Neural crest cell (in vitro differentiated cells): Measurements from ENCODE around the gene SNX32. TPM values are rescaled to one million over a fixed set of nuclear protein-coding genes. Genes with fewer than 3 reads are reported as not detected.

Experiments
- DNase-seq: peaks from one replicate; pipeline ENCODE4 v3.0.0; 2021; ENCODE audit warnings: low read depth, mixed read lengths, low spot score
- H3K27ac Mint-ChIP-seq: one replicate; pipeline ENCODE4 v1.8.0; 2021; ENCODE audit warnings: mild to moderate bottlenecking, mixed read lengths; ENCODE audit not compliant: unreplicated experiment
- H3K27me3 Mint-ChIP-seq: 2 replicates; pipeline ENCODE4 v1.8.0; 2021; ENCODE audit warnings: low read depth, mild to moderate bottlenecking, mixed read lengths
- H3K36me3 Mint-ChIP-seq: 2 replicates; pipeline ENCODE4 v1.8.0; 2021; ENCODE audit warnings: low read depth, mild to moderate bottlenecking, mixed read lengths
- H3K4me1 Mint-ChIP-seq: 2 replicates; pipeline ENCODE4 v1.8.0; 2021; ENCODE audit warnings: mixed read lengths
- H3K4me3 Mint-ChIP-seq: one replicate; pipeline ENCODE4 v1.8.0; 2021; ENCODE audit warnings: mild to moderate bottlenecking, mixed read lengths
- H3K9me3 Mint-ChIP-seq: 2 replicates; pipeline ENCODE4 v1.8.0; 2021; ENCODE audit warnings: mixed read lengths
- CTCF ChIP-seq: fragments of 200-600 bp; sonication (generic); conservative IDR thresholded peaks from 2 replicates; pipeline ENCODE4 v1.5.0; 2021; ENCODE audit warnings: antibody characterized with exemption, mild to moderate bottlenecking
- long read RNA-seq: library from polyadenylated mRNA; unstranded; transcript quantifications from one replicate; pipeline ENCODE4 v2.0.0, GENCODE V29; 2020
- total RNA-seq: library from RNA; stranded (reverse); gene quantifications from 2 replicates; pipeline ENCODE4 v1.2.1, GENCODE V29; 2021

Gene SNX32
- 1.9 and 2.4 TPM in 2 replicates for total RNA-seq
- long read RNA-seq, result 0 reads

- peak; percentile 96 for DNase-seq
- Mint-ChIP-seq H3K36me3 (no peaks in the 10 kb centered on the region), H3K27me3 (peaks cover 33% of the 10 kb centered on the region), H3K4me1 (peaks cover 14% of the 10 kb centered on the region), H3K9me3 (no peaks in the 10 kb centered on the region), H3K27ac (peak within 1 kb of the TSS; percentile 69), H3K4me3 (no peak within 1 kb of the TSS)
- TF ChIP-seq CTCF, result no peak
Observed at GRCh38 chr11:65833297-65834030, at the start of gene SNX32. SNX32 (plus strand) TSS chr11:65833963; CDS start chr11:65834066, 103 bp downstream.

DNA sequence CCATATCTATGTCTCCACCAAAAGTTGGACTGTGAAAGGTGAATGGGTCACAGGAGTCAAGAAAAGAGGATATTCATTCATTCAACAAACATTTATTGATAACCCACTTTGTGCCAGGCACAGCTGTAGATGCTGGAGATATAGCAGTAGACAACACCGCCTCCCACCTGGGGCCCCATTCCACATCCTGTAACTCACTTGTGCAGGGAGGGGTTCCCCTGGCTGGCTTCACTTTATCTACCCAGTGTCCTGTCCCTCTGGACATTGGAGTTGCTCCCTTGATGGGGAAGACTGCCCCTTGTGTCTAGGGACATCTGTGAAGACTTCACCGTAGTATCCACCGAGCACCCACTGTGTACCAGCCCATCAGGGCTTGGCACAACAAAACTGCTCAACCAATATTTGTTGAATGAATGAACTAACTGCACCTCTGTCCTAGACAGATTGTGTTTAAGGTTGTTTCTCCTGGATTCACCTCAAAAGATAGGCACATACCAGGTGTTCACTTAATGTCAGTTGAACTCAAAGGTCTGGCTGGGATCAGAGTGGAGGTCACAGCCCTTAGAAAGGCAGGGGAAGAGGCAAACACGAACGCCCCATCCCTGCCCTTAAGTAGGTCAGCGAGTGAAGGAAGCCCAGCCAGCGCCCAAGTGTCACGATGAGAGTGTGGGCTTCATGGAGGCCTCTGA is 48.3 kb upstream of the SNX32 start:
- Mint-ChIP-seq H3K4me3 (peak overlapping the region; percentile 36), H3K27me3 (peaks cover 76% of the 10 kb centered on the region), H3K9me3 (no peaks in the 10 kb centered on the region), H3K27ac (no peak overlapping the region), H3K36me3 (peaks cover 3% of the 10 kb centered on the region), H3K4me1 (peaks cover 12% of the 10 kb centered on the region)
- DNase-seq, result no peak
- TF ChIP-seq CTCF, result no peak

DNA sequence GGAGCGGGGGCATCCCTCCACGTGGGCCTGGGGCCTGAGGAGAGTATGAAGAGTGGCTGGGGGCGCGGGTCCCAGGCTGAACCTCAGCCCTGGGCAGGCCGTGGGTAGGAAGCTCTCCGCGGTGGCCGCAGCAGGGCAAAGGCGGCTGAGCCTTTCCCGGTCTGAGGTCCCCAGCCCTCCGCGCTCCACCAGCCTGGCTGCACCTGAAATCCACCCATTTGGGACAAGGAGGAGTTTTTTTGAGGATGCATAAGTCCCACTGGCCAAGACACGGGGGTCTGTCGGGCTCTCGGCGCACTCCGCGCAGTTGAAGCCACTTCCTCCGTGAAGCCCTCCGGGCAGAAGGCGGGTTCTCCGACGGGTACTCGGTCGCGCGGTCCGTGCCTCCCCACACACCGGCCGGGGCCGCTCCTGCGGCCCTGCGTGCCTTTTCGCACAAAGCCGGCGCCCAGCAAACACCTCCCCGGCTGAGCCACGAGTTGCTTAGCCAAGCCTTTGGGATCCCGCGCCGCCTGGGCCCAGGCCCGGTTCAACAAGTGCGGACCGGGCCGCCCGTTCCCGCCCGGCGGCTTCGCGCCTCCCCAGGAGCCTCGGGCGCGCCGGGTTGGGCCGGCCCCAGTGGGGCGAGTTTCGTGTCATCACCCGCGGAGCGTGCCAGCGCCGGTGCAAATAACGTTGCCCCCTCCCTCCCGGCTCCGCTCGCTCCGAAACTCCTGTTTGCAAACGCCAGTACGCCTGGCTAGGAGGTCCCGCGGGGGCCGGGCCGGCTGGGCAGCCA is 47.6 kb upstream of the SNX32 start:
- DNase-seq, result no peak
- H3K36me3 Mint-ChIP-seq, result peaks cover 3% of the 10 kb centered on the region
- H3K4me3 Mint-ChIP-seq, result peak overlapping the region; percentile 36
- no peak for TF ChIP-seq CTCF
- peaks cover 83% of the 10 kb centered on the region for H3K27me3 Mint-ChIP-seq
- no peak overlapping the region for H3K27ac Mint-ChIP-seq
- H3K4me1 Mint-ChIP-seq, result peaks cover 12% of the 10 kb centered on the region
- H3K9me3 Mint-ChIP-seq, result no peaks in the 10 kb centered on the region

GRCh38 chr11:65786786-65787636 is 46.8 kb upstream of the SNX32 start, which contains the start of gene OVOL1:
OVOL1 (plus strand) TSS chr11:65787063; CDS start chr11:65787374, 311 bp downstream.
- H3K4me1 Mint-ChIP-seq, result peaks cover 12% of the 10 kb centered on the region
- DNase-seq, result no peak
- peaks cover 80% of the 10 kb centered on the region for H3K27me3 Mint-ChIP-seq
- H3K36me3 Mint-ChIP-seq, result peaks cover 3% of the 10 kb centered on the region
- no peaks in the 10 kb centered on the region for H3K9me3 Mint-ChIP-seq
- H3K4me3 Mint-ChIP-seq, result peak within 1 kb of the TSS; percentile 36
- no peak for TF ChIP-seq CTCF
- no peak within 1 kb of the TSS for H3K27ac Mint-ChIP-seq
